Lung (tissue), 12 donors: ENCODE data around the gene LHFPL3. TPM values are rescaled to one million over a fixed set of nuclear protein-coding genes. Genes with fewer than 3 reads are reported as not detected.
A peak's percentile ranks its signal among the peaks of the same experiment; 100 is the strongest.
"Not testable (repeated sequence)": the region's sequence is repeated elsewhere in the genome, so short reads cannot be mapped to it uniquely, and the experiment has no call there.

Experiments
- ATAC-seq: fragments of 200-7000 bp; cut with Tn5 transposase; one replicate; pipeline ENCODE4 v1.9.1; 2020; ENCODE audit warnings: moderate number of reproducible peaks; ENCODE audit not compliant: insufficient read depth, low FRiP score
- DNase-seq, 3 donors: peaks; one replicate each; pipeline ENCODE4 v3.0.0-alpha.2; 2013 to 2017
- H3K27ac ChIP-seq, 2 donors: one replicate each; pipeline ENCODE4 v1.5.1; 2013; ENCODE audit warnings: mild to moderate bottlenecking in 2 of 2, moderate library complexity in 2 of 2, control low read depth in 1 of 2, inconsistent platforms in 1 of 2, low read depth in 1 of 2, low read length in 1 of 2
- H3K27me3 ChIP-seq, 3 donors: one replicate each; pipeline ENCODE4 v1.5.1; 2013; ENCODE audit warnings: low read length in 2 of 3; ENCODE audit not compliant: control insufficient read depth in 3 of 3, insufficient read depth in 3 of 3
- H3K36me3 ChIP-seq, 4 donors: one replicate each; pipeline ENCODE4 v1.5.1; 2013; ENCODE audit warnings: low read length in 4 of 4, mild to moderate bottlenecking in 1 of 4, moderate library complexity in 1 of 4; ENCODE audit not compliant: control insufficient read depth in 4 of 4, insufficient read depth in 4 of 4
- H3K4me1 ChIP-seq, 5 donors: one replicate each; pipeline ENCODE4 v1.5.1; 2013; ENCODE audit warnings: low read length in 5 of 5, mild to moderate bottlenecking in 2 of 5, moderate library complexity in 1 of 5; ENCODE audit not compliant: control insufficient read depth in 5 of 5, insufficient read depth in 5 of 5
- H3K4me3 ChIP-seq: one replicate; pipeline ENCODE4 v1.5.1; 2013; ENCODE audit warnings: mild to moderate bottlenecking, control low read depth, moderate library complexity
- H3K9ac ChIP-seq, 2 donors: one replicate each; pipeline ENCODE4 v1.5.1; 2013; ENCODE audit warnings: low read length in 2 of 2, control low read depth in 1 of 2; ENCODE audit not compliant: insufficient read depth in 1 of 2
- H3K9me3 ChIP-seq, 4 donors: one replicate each; pipeline ENCODE4 v1.5.1; 2013; ENCODE audit warnings: low read length in 3 of 4, mild to moderate bottlenecking in 1 of 4, moderate library complexity in 1 of 4; ENCODE audit not compliant: control insufficient read depth in 4 of 4, insufficient read depth in 3 of 4
- WGBS, 2 donors: extraction: QIAGEN DNeasy Blood & Tissue Kit; methylation state at CpG; one replicate each; pipeline ENCODE4 v1.1.7; 2013; 5-methylcytosine and 5-hydroxymethylcytosine counted together
- polyA plus RNA-seq, 2 donors: library from polyadenylated mRNA; stranded (reverse); fragments of 200-250 nt; gene quantifications; one replicate each; pipeline ENCODE4 v1.2.1, GENCODE V29; 2013
- total RNA-seq, 2 donors: library from RNA; depleted of rRNA in 1 of 2; stranded (reverse); fragments of >200 nt in 1 of 2; gene quantifications; one replicate each; pipeline ENCODE4 v1.2.1, GENCODE V29; 2014 to 2021
- TF ChIP-seq, protein P1 (sequence below): IDR thresholded peaks from 2 replicates; pipeline ENCODE4 v1.5.1; 2012; ENCODE audit warnings: mild to moderate bottlenecking; ENCODE audit errors: control extremely low read depth, extremely low read depth
- donor health status: control.
- donor health status: control.
- donor health status: Bipolar disorder and iron deficiency.
- donor health status: healthy.
- donor health status: DM: yes; HTN: yes; CAD: no.

LHFPL3 gene
- total and polyA plus RNA-seq, 4 donors, result not detected

DNA sequence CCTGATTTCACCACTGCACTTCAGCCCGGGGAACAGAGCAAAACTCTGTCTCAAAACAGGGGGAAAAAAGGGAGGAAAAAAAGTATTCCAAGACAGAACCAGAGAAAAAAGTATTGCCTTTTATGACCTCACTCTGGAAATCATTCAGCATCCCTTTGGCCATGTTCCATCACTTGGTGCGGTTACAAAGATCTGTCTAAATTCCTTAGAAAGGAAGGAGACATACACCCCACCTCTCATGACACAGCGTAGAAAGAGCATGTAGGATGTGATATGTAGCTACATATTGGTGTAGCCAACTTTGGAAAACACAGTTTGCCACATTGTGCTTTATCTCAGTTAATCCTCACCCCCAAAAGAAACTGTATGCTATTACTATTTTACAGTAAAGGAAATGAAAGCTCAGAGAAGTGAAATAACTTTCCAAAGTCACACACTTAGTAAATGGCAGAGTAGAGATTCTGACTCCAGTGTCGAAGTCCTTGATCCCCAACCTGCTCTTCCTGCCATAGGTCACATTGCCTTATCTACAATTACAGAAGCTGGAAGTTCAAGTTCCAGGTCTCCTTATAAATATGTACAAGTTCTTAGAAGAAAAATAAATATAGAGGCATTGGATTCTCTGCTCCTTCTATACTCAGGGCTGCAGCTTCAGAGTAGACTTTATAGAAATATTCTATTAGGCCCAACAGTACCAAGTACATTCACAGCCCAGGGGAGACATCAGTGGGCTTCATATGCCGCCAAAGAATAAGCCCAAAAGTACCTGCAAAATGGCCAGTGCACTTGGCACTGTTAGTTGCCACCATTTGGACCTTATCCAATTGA is 594.0 kb downstream of the LHFPL3 start:
- TF ChIP-seq, protein P1, sequence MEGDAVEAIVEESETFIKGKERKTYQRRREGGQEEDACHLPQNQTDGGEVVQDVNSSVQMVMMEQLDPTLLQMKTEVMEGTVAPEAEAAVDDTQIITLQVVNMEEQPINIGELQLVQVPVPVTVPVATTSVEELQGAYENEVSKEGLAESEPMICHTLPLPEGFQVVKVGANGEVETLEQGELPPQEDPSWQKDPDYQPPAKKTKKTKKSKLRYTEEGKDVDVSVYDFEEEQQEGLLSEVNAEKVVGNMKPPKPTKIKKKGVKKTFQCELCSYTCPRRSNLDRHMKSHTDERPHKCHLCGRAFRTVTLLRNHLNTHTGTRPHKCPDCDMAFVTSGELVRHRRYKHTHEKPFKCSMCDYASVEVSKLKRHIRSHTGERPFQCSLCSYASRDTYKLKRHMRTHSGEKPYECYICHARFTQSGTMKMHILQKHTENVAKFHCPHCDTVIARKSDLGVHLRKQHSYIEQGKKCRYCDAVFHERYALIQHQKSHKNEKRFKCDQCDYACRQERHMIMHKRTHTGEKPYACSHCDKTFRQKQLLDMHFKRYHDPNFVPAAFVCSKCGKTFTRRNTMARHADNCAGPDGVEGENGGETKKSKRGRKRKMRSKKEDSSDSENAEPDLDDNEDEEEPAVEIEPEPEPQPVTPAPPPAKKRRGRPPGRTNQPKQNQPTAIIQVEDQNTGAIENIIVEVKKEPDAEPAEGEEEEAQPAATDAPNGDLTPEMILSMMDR, result no peak

DNA sequence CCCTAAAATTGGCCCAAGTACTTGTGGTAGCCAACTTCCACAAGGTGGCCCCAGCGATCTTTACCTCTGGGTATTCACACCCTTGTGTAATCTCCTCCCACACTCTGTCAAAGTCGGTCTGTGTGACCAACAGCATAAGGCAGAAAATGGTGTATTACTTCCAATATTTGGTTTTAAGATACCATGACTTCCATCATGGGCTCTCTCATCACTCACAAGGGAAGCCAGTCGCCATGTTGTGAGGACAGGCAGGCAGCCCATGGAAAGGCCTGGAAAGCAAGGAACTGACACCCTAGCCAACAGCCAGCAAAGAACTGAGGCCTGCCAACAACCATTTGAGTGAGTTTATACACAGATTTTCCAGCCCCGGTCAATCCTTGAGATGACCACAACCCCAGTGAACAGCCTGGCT is 594.6 kb downstream of the LHFPL3 start:
- H3K36me3 ChIP-seq, result no peaks in the 10 kb centered on the region
- 21 to 29% methylated on average over 4 of the region's 4 CpGs for WGBS, 2 donors
- H3K9ac ChIP-seq, result no peak overlapping the region
- TF ChIP-seq, protein P1, result peak; percentile 61
- peaks cover 0 to 3% (median 0%) of the 10 kb centered on the region in 5 donors for H3K4me1 ChIP-seq
- ATAC-seq (peak; percentile 76), DNase-seq (peak; percentile 55 to 83 (median 65))
- peak overlapping the region in 1 of 2 donors; percentile 66 for H3K27ac ChIP-seq
- no peaks in the 10 kb centered on the region for H3K27me3 ChIP-seq
- H3K4me3 ChIP-seq, result no peak overlapping the region
- no peaks in the 10 kb centered on the region for H3K9me3 ChIP-seq

More for the DNA sequence above, 594.0 kb downstream of the LHFPL3 start:
- H3K4me1 ChIP-seq, result peaks cover 0 to 3% (median 0%) of the 10 kb centered on the region in 5 donors
- H3K9ac ChIP-seq, result no peak overlapping the region
- H3K9me3 ChIP-seq, result no peaks in the 10 kb centered on the region
- no peaks in the 10 kb centered on the region for H3K27me3 ChIP-seq
- H3K36me3 ChIP-seq, result no peaks in the 10 kb centered on the region
- H3K27ac ChIP-seq, result peak overlapping the region in 1 of 2 donors; percentile 21
- ATAC-seq (no peak), DNase-seq (peak in 1 of 3 donors; percentile 32)
- H3K4me3 ChIP-seq, result no peak overlapping the region
- WGBS, 2 donors, result 52 to 67% methylated on average over 5 of the region's 5 CpGs

DNA sequence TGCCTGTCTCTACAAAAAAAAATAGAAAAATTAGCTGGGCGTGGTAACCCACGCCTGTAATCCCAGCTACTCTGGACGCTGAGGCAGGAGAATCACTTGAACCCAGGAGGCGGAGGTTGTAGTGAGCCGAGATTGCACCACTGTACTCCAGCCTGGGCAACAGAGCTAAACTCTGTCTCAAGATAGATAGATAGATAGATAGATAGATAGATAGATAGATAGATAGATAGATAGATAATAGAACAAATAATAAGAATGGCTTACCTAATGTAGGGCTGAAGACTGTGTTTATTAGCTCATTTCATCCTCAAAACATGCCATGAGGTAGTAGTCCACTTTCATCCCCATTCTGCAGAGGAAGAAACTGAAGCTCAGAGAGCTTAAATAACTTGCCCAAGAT is 597.8 kb downstream of the LHFPL3 start:
- WGBS, 2 donors, result 75 to 79% methylated on average over 5 of the region's 5 CpGs
- H3K9ac ChIP-seq, H3K36me3 ChIP-seq, H3K27me3 ChIP-seq, H3K4me3 ChIP-seq, H3K4me1 ChIP-seq, DNase-seq, H3K9me3 ChIP-seq, ATAC-seq: not testable (repeated sequence)
- H3K27ac ChIP-seq, result peak overlapping the region in 1 of 2 donors; percentile 67

DNA sequence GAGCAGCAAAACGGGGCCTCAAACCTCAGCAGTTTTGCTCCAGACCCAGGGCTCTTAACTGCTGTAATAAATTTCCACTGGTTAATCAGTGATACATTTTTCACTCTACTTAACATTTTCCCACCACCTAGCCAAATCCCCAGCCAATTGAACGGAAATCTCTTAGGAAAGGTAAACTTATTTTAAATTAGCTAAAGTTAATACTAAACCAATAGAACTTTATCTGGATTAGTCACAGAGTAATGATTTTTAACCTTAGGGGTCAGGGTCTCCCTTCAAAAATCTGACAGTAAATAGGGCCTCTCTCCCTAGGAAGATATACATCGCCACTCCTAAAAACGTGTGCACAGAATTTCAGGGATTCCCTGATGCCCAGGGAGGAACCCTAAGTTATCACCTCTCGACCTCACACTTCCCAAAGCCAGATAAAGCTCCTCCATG is 598.2 kb downstream of the LHFPL3 start:
- Histone ChIP-seq H3K4me3 (no peak overlapping the region), H3K9ac (no peak overlapping the region), H3K27me3 (no peaks in the 10 kb centered on the region), H3K9me3 (no peaks in the 10 kb centered on the region), H3K36me3 (no peaks in the 10 kb centered on the region), H3K27ac (peak overlapping the region in 1 of 2 donors; percentile 62), H3K4me1 (peaks cover 0 to 7% (median 0%) of the 10 kb centered on the region in 5 donors)
- DNase-seq (peak; percentile 30 to 72 (median 33)), ATAC-seq (no peak)
- TF ChIP-seq, protein P1, result no peak
- 68 to 87% methylated on average over 5 of the region's 5 CpGs for WGBS, 2 donors
